OCI-LY1 (cell line): ENCODE data around the gene SMAP2.

ENCODE experiments used
- H2AFZ ChIP-seq: fragments of 200-600 bp; sonication (generic), shearing (Covaris generic); 2 replicates; pipeline ENCODE4 v1.6.0; 2014; ENCODE audit warnings: antibody characterized with exemption, mild to moderate bottlenecking, low read length
- H3F3A ChIP-seq: fragments of 200-600 bp; sonication (generic), shearing (Covaris generic); 2 replicates; pipeline ENCODE4 v1.6.0; 2014; ENCODE audit warnings: mild to moderate bottlenecking, antibody characterized with exemption, low read length, moderate library complexity; ENCODE audit not compliant: insufficient read depth
- H3K27ac ChIP-seq: fragments of 200-600 bp; sonication (generic); 2 replicates; pipeline ENCODE4 v1.5.1; 2014; ENCODE audit warnings: low read length, mixed run types, mild to moderate bottlenecking, low read depth; ENCODE audit not compliant: poor library complexity, severe bottlenecking
- H3K27me3 ChIP-seq: fragments of 200-600 bp; sonication (generic); 2 replicates; pipeline ENCODE4 v1.6.0; 2014; ENCODE audit warnings: antibody characterized with exemption, mild to moderate bottlenecking, low read length, moderate library complexity; ENCODE audit not compliant: insufficient read depth
- H3K36me3 ChIP-seq: fragments of 200-600 bp; sonication (generic); 2 replicates; pipeline ENCODE4 v1.6.1; 2014; ENCODE audit warnings: mild to moderate bottlenecking, antibody characterized with exemption, low read length, moderate library complexity, mixed read lengths; ENCODE audit not compliant: insufficient read depth
- H3K4me1 ChIP-seq: fragments of 200-600 bp; sonication (generic); 2 replicates; pipeline ENCODE4 v1.5.1; 2014; ENCODE audit warnings: mild to moderate bottlenecking, low read length, moderate library complexity; ENCODE audit not compliant: insufficient read depth, severe bottlenecking
- H3K4me2 ChIP-seq: fragments of 200-600 bp; sonication (generic), shearing (Covaris generic); 2 replicates; pipeline ENCODE4 v1.6.1; 2014; ENCODE audit warnings: low read length
- H3K4me3 ChIP-seq: fragments of 200-600 bp; sonication (generic); 2 replicates; pipeline ENCODE4 v1.5.1; 2014; ENCODE audit warnings: low read length, low read depth, mild to moderate bottlenecking, mixed read lengths; ENCODE audit not compliant: poor library complexity, severe bottlenecking
- H3K79me2 ChIP-seq: fragments of 200-600 bp; shearing (Covaris generic); 2 replicates; pipeline ENCODE4 v1.6.1; 2016; ENCODE audit warnings: mixed run types, low read length, mixed read lengths; ENCODE audit not compliant: insufficient read depth
- H3K9ac ChIP-seq: fragments of 200-600 bp; sonication (generic), shearing (Covaris generic); 2 replicates; pipeline ENCODE4 v1.6.1; 2014; ENCODE audit warnings: mild to moderate bottlenecking, low read length, mixed read lengths
- H3K9me2 ChIP-seq: fragments of 200-600 bp; sonication (generic), shearing (Covaris generic); 2 replicates; pipeline ENCODE4 v1.6.1; 2014; ENCODE audit warnings: low read depth, mild to moderate bottlenecking, low read length, mixed read lengths
- H3K9me3 ChIP-seq: fragments of 200-600 bp; shearing (Covaris generic); 2 replicates; pipeline ENCODE4 v1.6.1; 2014; ENCODE audit warnings: low read length, mixed read lengths
- H4K20me1 ChIP-seq: fragments of 200-600 bp; sonication (generic), shearing (Covaris generic); 2 replicates; pipeline ENCODE4 v1.6.0; 2016; ENCODE audit warnings: mild to moderate bottlenecking, low read length; ENCODE audit not compliant: insufficient read depth
- EZH2 ChIP-seq: fragments of 200-600 bp; sonication (generic), shearing (Covaris generic); IDR thresholded peaks from 2 replicates; pipeline ENCODE4 v1.8.0; 2017; ENCODE audit warnings: borderline replicate concordance, mixed run types, mild to moderate bottlenecking, antibody characterized with exemption, low read length, moderate library complexity, mixed read lengths
- TF ChIP-seq, protein P1 (sequence below): fragments of 200-600 bp; sonication (generic), shearing (Covaris generic); IDR thresholded peaks from 2 replicates; pipeline ENCODE4 v1.5.1; 2017; ENCODE audit warnings: mild to moderate bottlenecking, antibody characterized with exemption, low read length, moderate library complexity, mixed read lengths

Gene SMAP2

DNA sequence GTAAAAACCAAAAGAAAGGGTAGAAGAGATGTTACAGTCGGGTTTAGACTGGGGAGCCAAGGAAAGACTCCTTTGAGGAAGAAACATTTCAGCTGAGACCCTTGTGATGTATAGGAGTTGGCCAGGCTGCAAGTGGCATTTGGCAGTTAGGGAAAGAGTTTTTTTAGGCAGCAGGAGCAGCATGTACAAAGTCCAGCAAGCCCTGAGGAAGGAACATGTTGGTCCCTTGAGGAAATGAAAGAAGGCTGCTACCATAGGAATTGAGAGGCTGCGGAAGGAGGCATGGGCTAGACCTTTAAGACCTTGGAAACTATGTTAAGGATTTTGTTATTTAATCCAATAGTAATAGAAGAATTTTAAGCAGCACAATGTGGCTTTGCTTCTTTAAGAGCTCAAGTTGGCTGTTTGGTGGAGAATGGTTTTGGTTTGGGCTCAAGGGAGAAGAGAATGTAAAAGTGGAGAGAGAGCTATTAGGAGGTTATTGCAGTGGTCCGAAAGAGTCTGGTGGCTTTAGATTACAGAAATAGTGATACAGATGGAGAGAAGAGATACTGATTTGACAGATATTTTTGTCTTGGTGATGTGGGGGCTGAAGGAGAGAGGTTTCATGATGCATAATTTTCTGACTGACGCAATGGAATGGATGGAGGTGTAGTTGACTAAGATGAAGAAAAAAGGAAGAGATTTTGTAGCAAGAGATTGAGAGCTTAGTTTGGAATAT, 26.6 kb downstream of the SMAP2 start:
- H3F3A ChIP-seq = no peaks in the 10 kb centered on the region
- H3K36me3 ChIP-seq = no peaks in the 10 kb centered on the region
- H3K4me2 ChIP-seq = peak overlapping the region; percentile 67; the same call in 1 of the 2 replicates
- H2AFZ ChIP-seq = no peak overlapping the region
- H3K4me3 ChIP-seq = peak overlapping the region; percentile 51
- H3K4me1 ChIP-seq = peaks cover 58% of the 10 kb centered on the region
- H3K27ac ChIP-seq = no peak overlapping the region
- TF ChIP-seq, protein P1, sequence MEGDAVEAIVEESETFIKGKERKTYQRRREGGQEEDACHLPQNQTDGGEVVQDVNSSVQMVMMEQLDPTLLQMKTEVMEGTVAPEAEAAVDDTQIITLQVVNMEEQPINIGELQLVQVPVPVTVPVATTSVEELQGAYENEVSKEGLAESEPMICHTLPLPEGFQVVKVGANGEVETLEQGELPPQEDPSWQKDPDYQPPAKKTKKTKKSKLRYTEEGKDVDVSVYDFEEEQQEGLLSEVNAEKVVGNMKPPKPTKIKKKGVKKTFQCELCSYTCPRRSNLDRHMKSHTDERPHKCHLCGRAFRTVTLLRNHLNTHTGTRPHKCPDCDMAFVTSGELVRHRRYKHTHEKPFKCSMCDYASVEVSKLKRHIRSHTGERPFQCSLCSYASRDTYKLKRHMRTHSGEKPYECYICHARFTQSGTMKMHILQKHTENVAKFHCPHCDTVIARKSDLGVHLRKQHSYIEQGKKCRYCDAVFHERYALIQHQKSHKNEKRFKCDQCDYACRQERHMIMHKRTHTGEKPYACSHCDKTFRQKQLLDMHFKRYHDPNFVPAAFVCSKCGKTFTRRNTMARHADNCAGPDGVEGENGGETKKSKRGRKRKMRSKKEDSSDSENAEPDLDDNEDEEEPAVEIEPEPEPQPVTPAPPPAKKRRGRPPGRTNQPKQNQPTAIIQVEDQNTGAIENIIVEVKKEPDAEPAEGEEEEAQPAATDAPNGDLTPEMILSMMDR = no peak
- TF ChIP-seq EZH2 = no peak
- H3K79me2 ChIP-seq = peaks cover 7% of the 10 kb centered on the region
- H3K9ac ChIP-seq = no peak overlapping the region
- H4K20me1 ChIP-seq = no peaks in the 10 kb centered on the region
- no peaks in the 10 kb centered on the region for H3K9me2 ChIP-seq
- no peaks in the 10 kb centered on the region for H3K27me3 ChIP-seq
- H3K9me3 ChIP-seq = no peaks in the 10 kb centered on the region

DNA sequence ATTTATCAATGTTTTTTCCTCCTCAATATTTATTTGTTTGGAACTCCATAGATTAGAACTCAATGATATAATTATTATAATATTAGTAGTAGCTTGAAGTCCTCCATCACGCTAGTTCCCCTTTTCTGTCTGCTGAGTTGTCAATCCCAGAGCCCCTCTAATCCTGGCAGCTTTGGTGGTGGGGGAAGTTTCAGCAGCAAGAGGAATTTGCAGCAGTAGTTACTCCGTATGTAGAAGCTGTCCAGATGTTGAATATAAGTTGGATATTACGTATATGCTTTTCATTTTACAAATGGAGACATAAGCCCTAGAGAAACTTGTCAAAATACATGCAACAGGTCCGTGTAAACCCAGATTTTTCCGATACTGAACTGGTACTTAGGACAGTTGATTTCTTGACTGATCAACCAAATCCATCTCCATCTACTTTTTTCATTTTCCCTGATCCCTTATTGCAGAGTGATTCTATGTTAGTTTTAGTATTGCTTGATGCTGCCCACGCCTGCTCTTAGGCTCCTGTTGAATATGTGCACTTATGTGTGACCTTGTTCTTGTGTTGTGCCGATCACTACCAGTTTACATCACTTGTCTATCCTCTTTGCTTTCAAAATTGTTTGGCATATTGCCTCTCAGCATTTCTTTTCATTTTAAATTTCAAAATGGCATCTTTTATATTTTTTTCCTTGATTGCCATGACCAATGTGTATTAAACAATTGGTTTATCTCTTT, 28.1 kb downstream of the SMAP2 start:
- H3K9me2 ChIP-seq = no peaks in the 10 kb centered on the region
- no peak overlapping the region for H3K9ac ChIP-seq
- peaks cover 49% of the 10 kb centered on the region for H3K4me1 ChIP-seq
- TF ChIP-seq EZH2 = no peak
- TF ChIP-seq, protein P1 = no peak
- no peaks in the 10 kb centered on the region for H4K20me1 ChIP-seq
- H3K36me3 ChIP-seq = no peaks in the 10 kb centered on the region
- peak overlapping the region; percentile 67 for H3K4me2 ChIP-seq
- no peak overlapping the region for H3K27ac ChIP-seq
- H3F3A ChIP-seq = no peaks in the 10 kb centered on the region
- H2AFZ ChIP-seq = no peak overlapping the region
- H3K4me3 ChIP-seq = peak overlapping the region; percentile 51
- no peaks in the 10 kb centered on the region for H3K9me3 ChIP-seq
- H3K79me2 ChIP-seq = peaks cover 18% of the 10 kb centered on the region
- no peaks in the 10 kb centered on the region for H3K27me3 ChIP-seq

DNA sequence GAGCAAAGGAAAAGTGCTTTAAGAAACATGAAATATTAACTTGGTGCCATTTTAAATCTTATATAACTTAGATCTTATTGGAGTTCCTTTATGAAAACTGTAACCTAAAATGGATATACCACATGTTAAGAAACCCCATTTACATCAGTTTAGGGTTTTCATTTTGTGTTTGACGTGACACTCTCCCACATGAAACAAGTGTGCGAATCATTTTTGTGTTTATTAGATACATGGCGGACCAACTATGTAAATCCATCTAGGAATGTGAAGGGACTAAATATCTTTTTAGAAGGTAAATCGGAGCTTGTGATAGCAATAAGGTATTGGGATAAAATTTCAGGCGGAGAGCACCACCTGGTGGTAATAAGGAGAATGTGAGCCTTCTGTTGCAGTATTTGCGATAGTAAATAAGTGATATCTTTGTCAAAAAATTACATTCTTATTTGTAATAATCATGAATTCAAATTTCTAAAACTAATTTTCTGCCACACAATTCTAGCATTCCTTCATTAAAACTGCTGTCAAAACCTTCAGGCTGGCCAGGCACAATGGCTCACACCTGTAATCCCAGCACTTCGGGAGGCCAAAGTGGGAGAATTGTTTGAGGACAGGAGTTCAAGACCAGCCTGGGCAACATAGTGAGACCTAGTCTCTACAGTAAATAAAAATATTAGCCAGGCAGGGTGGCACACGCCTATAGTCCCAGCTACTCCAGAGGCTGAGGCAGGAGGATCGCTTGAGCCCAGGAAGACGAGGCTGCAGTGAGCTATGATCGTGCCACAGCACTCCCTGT, 31.3 kb downstream of the SMAP2 start:
- H3K27me3 ChIP-seq = no peaks in the 10 kb centered on the region
- TF ChIP-seq EZH2 = no peak
- TF ChIP-seq, protein P1 = peak; percentile 89
- H3K9me2 ChIP-seq = no peaks in the 10 kb centered on the region
- no peaks in the 10 kb centered on the region for H3F3A ChIP-seq
- peaks cover 18% of the 10 kb centered on the region; the same call in 1 of the 2 replicates for H3K79me2 ChIP-seq
- no peak overlapping the region for H3K4me3 ChIP-seq
- H3K4me1 ChIP-seq = peaks cover 36% of the 10 kb centered on the region
- no peak overlapping the region for H3K4me2 ChIP-seq
- H3K27ac ChIP-seq = no peak overlapping the region
- no peaks in the 10 kb centered on the region for H4K20me1 ChIP-seq
- no peaks in the 10 kb centered on the region for H3K9me3 ChIP-seq
- peaks cover 18% of the 10 kb centered on the region; the same call in 1 of the 2 replicates for H3K36me3 ChIP-seq
- H2AFZ ChIP-seq = no peak overlapping the region
- no peak overlapping the region for H3K9ac ChIP-seq
